H9 (cell line): ENCODE results near the gene SSX2IP. TPM values are rescaled to one million over a fixed set of nuclear protein-coding genes. Genes with fewer than 3 reads are reported as not detected.
A peak's percentile ranks its signal among the peaks of the same experiment; 100 is the strongest.

ENCODE experiments used
- DNase-seq: peaks from one replicate; pipeline ENCODE4 v3.0.0-alpha.2; 2017
- H2AFZ ChIP-seq: one replicate; pipeline ENCODE4 v1.6.1; 2013; ENCODE audit warnings: mild to moderate bottlenecking, low read length, control low read depth, moderate library complexity
- H2AK5ac ChIP-seq: 2 replicates; pipeline ENCODE4 v1.6.1; 2013; ENCODE audit warnings: low read length, control low read depth, mixed read lengths; ENCODE audit not compliant: insufficient read length
- H2BK120ac ChIP-seq: one replicate; pipeline ENCODE4 v1.6.1; 2013; ENCODE audit warnings: low read depth, mild to moderate bottlenecking, low read length, control low read depth, inconsistent platforms; ENCODE audit not compliant: poor library complexity, severe bottlenecking
- H2BK12ac ChIP-seq: 2 replicates; pipeline ENCODE4 v1.6.1; 2013; ENCODE audit warnings: low read length, control low read depth, mixed read lengths, low read depth; ENCODE audit not compliant: insufficient read length
- H2BK15ac ChIP-seq: 2 replicates; pipeline ENCODE4 v1.6.1; 2013; ENCODE audit warnings: low read depth, low read length, control low read depth
- H2BK20ac ChIP-seq: one replicate; pipeline ENCODE4 v1.6.1; 2013; ENCODE audit warnings: low read depth, mild to moderate bottlenecking, low read length, control low read depth, inconsistent platforms; ENCODE audit not compliant: poor library complexity, severe bottlenecking
- H2BK5ac ChIP-seq: 2 replicates; pipeline ENCODE4 v1.6.1; 2013; ENCODE audit warnings: low read length, control low read depth, mixed read lengths; ENCODE audit not compliant: insufficient read length
- H3K14ac ChIP-seq: 2 replicates; pipeline ENCODE4 v1.6.1; 2013; ENCODE audit warnings: low read length, control low read depth; ENCODE audit not compliant: insufficient read depth
- H3K18ac ChIP-seq: 2 replicates; pipeline ENCODE4 v1.6.1; 2013; ENCODE audit warnings: low read depth, mild to moderate bottlenecking, mixed read lengths, low read length, control low read depth; ENCODE audit not compliant: insufficient read length
- H3K23ac ChIP-seq: 2 replicates; pipeline ENCODE4 v1.6.1; 2013; ENCODE audit warnings: low read length, control low read depth, mixed read lengths, low read depth; ENCODE audit not compliant: insufficient read length
- H3K23me2 ChIP-seq: 2 replicates; pipeline ENCODE4 v1.6.1; 2013; ENCODE audit warnings: low read depth, mild to moderate bottlenecking, mixed read lengths, low read length, control low read depth; ENCODE audit not compliant: insufficient read length, poor library complexity, severe bottlenecking
- H3K27ac ChIP-seq: 2 replicates; pipeline ENCODE4 v1.5.1; 2013; ENCODE audit warnings: low read length, control low read depth, mixed read lengths, low read depth; ENCODE audit not compliant: insufficient read length
- H3K27me3 ChIP-seq: 2 replicates; pipeline ENCODE4 v1.6.1; 2013; ENCODE audit warnings: low read length, control low read depth, inconsistent platforms; ENCODE audit not compliant: insufficient read depth
- H3K4ac ChIP-seq: 2 replicates; pipeline ENCODE4 v1.6.1; 2013; ENCODE audit warnings: low read depth, mild to moderate bottlenecking, control low read depth, inconsistent platforms, low read length, moderate library complexity
- H3K4me1 ChIP-seq: 2 replicates; pipeline ENCODE4 v1.6.1; 2013; ENCODE audit warnings: low read length, control low read depth, inconsistent platforms; ENCODE audit not compliant: insufficient read depth
- H3K4me2 ChIP-seq: 2 replicates; pipeline ENCODE4 v1.6.1; 2013; ENCODE audit warnings: low read length, control low read depth, mixed read lengths; ENCODE audit not compliant: insufficient read length, insufficient read depth
- H3K56ac ChIP-seq: 2 replicates; pipeline ENCODE4 v1.6.1; 2013; ENCODE audit warnings: low read depth, mild to moderate bottlenecking, mixed read lengths, low read length, control low read depth; ENCODE audit not compliant: insufficient read length
- H3K79me1 ChIP-seq: 2 replicates; pipeline ENCODE4 v1.6.1; 2013; ENCODE audit warnings: low read depth, mild to moderate bottlenecking, moderate library complexity, low read length, control low read depth, inconsistent platforms; ENCODE audit not compliant: insufficient read depth, poor library complexity, severe bottlenecking
- H3K79me2 ChIP-seq: 2 replicates; pipeline ENCODE4 v1.6.1; 2013; ENCODE audit warnings: low read length, control low read depth, inconsistent platforms; ENCODE audit not compliant: insufficient read depth
- H3K9ac ChIP-seq: 2 replicates; pipeline ENCODE4 v1.6.1; 2013; ENCODE audit warnings: low read length, control low read depth, mixed read lengths; ENCODE audit not compliant: insufficient read length; ENCODE audit errors: extremely low read depth
- H3K9me3 ChIP-seq: one replicate; pipeline ENCODE4 v1.6.1; 2013; ENCODE audit warnings: low read depth, low read length, inconsistent platforms; ENCODE audit not compliant: control insufficient read depth
- H3T11ph ChIP-seq: one replicate; pipeline ENCODE4 v1.6.1; 2013; ENCODE audit warnings: mild to moderate bottlenecking, low read length, control low read depth, inconsistent platforms
- H4K20me1 ChIP-seq: one replicate; pipeline ENCODE4 v1.6.1; 2013; ENCODE audit not compliant: control insufficient read depth, insufficient read length, insufficient read depth
- H4K5ac ChIP-seq: 2 replicates; pipeline ENCODE4 v1.6.1; 2013; ENCODE audit warnings: low read depth, mild to moderate bottlenecking, mixed read lengths, low read length, control low read depth; ENCODE audit not compliant: insufficient read length
- H4K8ac ChIP-seq: replicated peaks from 2 replicates; pipeline ENCODE4 v1.6.1; 2013; ENCODE audit warnings: low read length, control low read depth, mixed read lengths, low read depth; ENCODE audit not compliant: insufficient read length
- H4K91ac ChIP-seq: 2 replicates; pipeline ENCODE4 v1.6.1; 2013; ENCODE audit warnings: low read depth, mild to moderate bottlenecking, moderate library complexity, mixed read lengths, low read length, control low read depth; ENCODE audit not compliant: insufficient read length
- H3K27ac Mint-ChIP-seq, 3 experiments: 2 replicates in 2 of 3; 3 replicates in 1 of 3; pipeline ENCODE4 v1.8.0; 2020 to 2021; ENCODE audit warnings: mixed read lengths in 3 of 3, mild to moderate bottlenecking in 1 of 3, moderate library complexity in 1 of 3
- H3K27me3 Mint-ChIP-seq: 2 replicates; pipeline ENCODE4 v1.8.0; 2021; ENCODE audit warnings: low read depth, mild to moderate bottlenecking, moderate library complexity, mixed read lengths
- H3K36me3 Mint-ChIP-seq, 3 experiments: 2 replicates in 2 of 3; 3 replicates in 1 of 3; pipeline ENCODE4 v1.8.0; 2020 to 2021; ENCODE audit warnings: low read depth in 3 of 3, mixed read lengths in 3 of 3; ENCODE audit not compliant: insufficient read depth in 1 of 3
- H3K4me1 Mint-ChIP-seq, 2 experiments: 2 replicates each; pipeline ENCODE4 v1.8.0; 2020; ENCODE audit warnings: mixed read lengths in 2 of 2
- H3K4me3 Mint-ChIP-seq, 2 experiments: 2 replicates in 1 of 2; 3 replicates in 1 of 2; pipeline ENCODE4 v1.8.0; 2020 to 2021; ENCODE audit warnings: mild to moderate bottlenecking in 2 of 2, mixed read lengths in 2 of 2, moderate library complexity in 1 of 2
- H3K9me3 Mint-ChIP-seq, 2 experiments: 2 replicates in 1 of 2; 3 replicates in 1 of 2; pipeline ENCODE4 v1.8.0; 2020; ENCODE audit warnings: mild to moderate bottlenecking in 2 of 2, mixed read lengths in 2 of 2, moderate library complexity in 1 of 2
- WGBS: extraction: QIAGEN DNeasy Blood & Tissue Kit; methylation state at CpG from one replicate; pipeline ENCODE4 v1.1.7; 2013; ENCODE audit warnings: missing lambda C conversion rate, low lambda C conversion rate, mixed read lengths; ENCODE audit not compliant: insufficient read length; ENCODE audit errors: extremely low coverage; 5-methylcytosine and 5-hydroxymethylcytosine counted together
- total RNA-seq: library from RNA; stranded (reverse); gene quantifications from 2 replicates; pipeline ENCODE4 v1.2.1, GENCODE V29; 2021
- TF ChIP-seq, protein P1 (sequence below): fragments of 200-600 bp; sonication (generic); conservative IDR thresholded peaks from 3 replicates; pipeline ENCODE4 v1.8.0; 2021; ENCODE audit warnings: antibody characterized with exemption, mild to moderate bottlenecking

SSX2IP gene
- total RNA-seq, 1 experiment from 2014 or later: 19.6 TPM

DNA sequence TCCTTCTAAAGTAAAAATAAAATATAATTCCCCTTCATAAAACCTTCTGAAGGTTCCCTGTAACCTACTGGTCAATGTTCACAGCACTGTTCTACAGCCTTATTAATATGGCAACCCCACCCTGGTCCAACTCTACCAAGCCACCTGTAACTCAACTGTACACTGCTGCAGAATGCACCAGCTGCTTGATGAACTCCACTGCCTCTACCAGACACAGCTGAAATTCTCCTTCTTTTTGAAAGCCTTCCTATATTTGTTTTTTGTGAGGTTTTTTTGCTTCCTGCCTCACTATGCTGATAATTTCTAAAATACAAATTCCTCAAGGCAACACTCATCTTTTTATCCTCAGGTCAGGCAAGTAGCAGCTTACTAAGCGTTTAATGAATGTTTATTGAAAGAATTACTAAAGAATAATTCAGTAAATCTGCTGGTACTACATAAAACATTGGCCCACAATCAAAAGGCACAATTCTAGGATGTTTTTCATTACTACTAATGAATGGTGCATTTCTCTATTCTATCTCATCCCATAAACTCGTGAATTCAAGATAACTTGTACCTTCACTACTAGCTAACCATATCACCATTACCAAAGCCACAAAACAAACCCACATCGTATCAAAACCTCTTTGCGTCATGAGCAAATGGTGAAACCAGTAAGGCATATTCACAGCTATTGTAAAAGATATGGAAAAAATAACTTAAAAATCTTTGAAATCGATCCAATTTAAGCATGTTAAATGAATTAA is 2.4 kb downstream of the SSX2IP start:
- Histone ChIP-seq H3K27me3 (no peaks in the 10 kb centered on the region), H3K4me1 (peaks cover 9% of the 10 kb centered on the region; the same call in 1 of the 2 replicates), H3K9me3 (no peaks in the 10 kb centered on the region), H3K23me2 (peaks cover 7% of the 10 kb centered on the region), H3T11ph (no peak overlapping the region), H3K79me2 (peaks cover 13% of the 10 kb centered on the region; the same call in 1 of the 2 replicates), H2BK120ac (no peak overlapping the region), H2BK15ac (no peak overlapping the region), H3K14ac (no peak overlapping the region), H3K79me1 (peaks cover 3% of the 10 kb centered on the region), H3K56ac (no peak overlapping the region), H3K4me2 (no peak overlapping the region), H2AFZ (no peak overlapping the region), H2BK12ac (no peak overlapping the region), H3K23ac (no peak overlapping the region), H4K8ac (no peak overlapping the region), H3K4ac (no peak overlapping the region), H2BK20ac (no peak overlapping the region), H3K9ac (no peak overlapping the region), H2BK5ac (no peak overlapping the region), H4K91ac (no peak overlapping the region), H2AK5ac (no peak overlapping the region), H3K18ac (no peak overlapping the region), H4K20me1 (peaks cover 3% of the 10 kb centered on the region), H3K27ac (no peak overlapping the region), H4K5ac (no peak overlapping the region)
- Mint-ChIP-seq H3K4me3 (peak overlapping the region in 1 of 2 experiments; percentile 15; a peak in 1 of 5 replicates), H3K4me1 (peaks cover 30 to 36% of the 10 kb centered on the region in 2 experiments), H3K36me3 (peaks cover 0 to 6% (median 0%) of the 10 kb centered on the region in 3 experiments; a peak in 2 of 7 replicates), H3K27me3 (no peaks in the 10 kb centered on the region), H3K9me3 (no peaks in the 10 kb centered on the region), H3K27ac (no peak overlapping the region)
- WGBS: no CpG with 5 or more reads among the region's 5 CpGs
- no peak for DNase-seq
- TF ChIP-seq, protein P1, sequence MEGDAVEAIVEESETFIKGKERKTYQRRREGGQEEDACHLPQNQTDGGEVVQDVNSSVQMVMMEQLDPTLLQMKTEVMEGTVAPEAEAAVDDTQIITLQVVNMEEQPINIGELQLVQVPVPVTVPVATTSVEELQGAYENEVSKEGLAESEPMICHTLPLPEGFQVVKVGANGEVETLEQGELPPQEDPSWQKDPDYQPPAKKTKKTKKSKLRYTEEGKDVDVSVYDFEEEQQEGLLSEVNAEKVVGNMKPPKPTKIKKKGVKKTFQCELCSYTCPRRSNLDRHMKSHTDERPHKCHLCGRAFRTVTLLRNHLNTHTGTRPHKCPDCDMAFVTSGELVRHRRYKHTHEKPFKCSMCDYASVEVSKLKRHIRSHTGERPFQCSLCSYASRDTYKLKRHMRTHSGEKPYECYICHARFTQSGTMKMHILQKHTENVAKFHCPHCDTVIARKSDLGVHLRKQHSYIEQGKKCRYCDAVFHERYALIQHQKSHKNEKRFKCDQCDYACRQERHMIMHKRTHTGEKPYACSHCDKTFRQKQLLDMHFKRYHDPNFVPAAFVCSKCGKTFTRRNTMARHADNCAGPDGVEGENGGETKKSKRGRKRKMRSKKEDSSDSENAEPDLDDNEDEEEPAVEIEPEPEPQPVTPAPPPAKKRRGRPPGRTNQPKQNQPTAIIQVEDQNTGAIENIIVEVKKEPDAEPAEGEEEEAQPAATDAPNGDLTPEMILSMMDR: no peak
